ENCODE measurements around the gene IL4I1.

IL4I1 gene

GRCh38 chr19:49869484-49870308 is 27.0 kb downstream of the IL4I1 start:
- in situ Hi-C loops (cut with MboI; ENCODE audit: low pct_unique_long_range_greater_than_20kb, low sequenced_read_pairs, unreplicated experiment): no loop called here
- no peak for TF ChIP-seq CTCF (IDR thresholded peaks at IDR 0.05; ENCODE audit: extremely low read depth, insufficient read depth, missing control alignments)
- peak; percentile 94 for DNase-seq (ENCODE audit: low spot score)

DNA sequence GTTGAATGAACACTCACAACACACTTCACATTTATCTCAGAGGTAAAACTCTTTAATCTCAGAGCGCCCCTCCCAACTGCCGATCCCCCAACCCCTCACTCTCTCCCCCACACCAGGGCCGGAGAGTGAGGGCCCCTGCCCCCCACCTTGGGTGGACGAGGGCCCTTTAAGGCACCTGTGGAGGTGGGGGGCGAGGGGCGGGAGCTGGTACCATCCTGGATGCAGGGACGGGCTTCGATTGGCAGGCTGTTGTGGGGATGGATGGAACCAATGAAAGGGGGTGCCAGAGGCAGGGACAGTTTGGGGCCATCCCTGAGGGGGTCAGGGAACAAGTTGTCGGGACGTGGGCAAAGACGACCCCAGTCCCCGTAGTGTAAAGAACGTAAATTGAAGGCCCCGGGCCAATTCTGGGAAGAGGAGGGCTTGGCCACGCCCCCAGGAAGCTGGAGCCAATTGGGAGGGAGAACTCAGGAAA is 27.6 kb downstream of the IL4I1 start:
- in situ Hi-C loops (cut with MboI; ENCODE audit: low pct_unique_long_range_greater_than_20kb, low sequenced_read_pairs, unreplicated experiment): no loop called here
- TF ChIP-seq CTCF (IDR thresholded peaks at IDR 0.05; ENCODE audit: extremely low read depth, insufficient read depth, missing control alignments): no peak
- DNase-seq (ENCODE audit: low spot score): no peak

DNA sequence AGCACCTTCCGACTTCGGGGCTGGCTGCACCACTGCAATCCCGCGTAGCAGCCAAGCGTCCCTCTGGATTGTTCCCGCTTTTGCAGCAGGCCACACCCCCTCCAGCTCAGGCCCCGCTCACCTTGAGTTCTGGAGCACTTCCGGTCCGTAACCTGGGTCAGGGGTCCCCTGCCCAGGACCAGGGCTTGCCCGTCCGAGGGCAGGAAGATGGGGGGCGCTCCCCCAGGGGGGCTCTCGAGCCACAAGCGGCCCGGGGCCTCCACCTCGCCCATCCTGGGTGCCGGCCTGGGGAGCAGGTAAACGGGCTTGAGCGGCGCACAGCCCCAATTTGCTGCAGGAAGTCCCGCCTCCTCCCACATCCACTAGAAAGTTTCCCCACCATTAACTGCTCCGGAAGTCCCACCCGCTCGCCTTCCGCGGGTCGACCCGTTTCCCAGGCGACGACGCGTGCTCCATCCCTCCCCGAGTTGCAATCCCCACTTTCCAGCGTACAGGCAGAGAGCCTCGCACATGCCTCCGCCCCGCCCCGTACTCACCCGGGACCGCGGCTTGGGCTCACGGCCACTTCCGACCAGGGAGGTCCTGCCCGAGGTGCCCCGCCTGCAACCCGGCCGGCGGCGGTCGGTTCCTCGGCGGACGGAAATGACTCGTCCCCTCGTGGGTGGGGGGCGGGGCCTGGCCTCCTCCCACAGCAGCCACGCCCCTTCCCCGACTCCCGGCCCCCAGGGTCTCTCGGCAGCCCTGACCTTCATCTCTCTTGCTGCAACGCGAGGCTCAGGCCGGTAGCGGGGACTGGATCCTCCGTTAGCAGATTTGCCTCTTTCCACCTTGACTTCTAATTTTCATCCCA is 29.5 kb downstream of the IL4I1 start, which contains the start of gene PNKP:
Gene PNKP (minus strand): TSS at position 644 of the 850 bp plus-strand sequence. CDS start 372 bp downstream, at position 272.
- DNase-seq (ENCODE audit: low spot score): peak; percentile 97
- TF ChIP-seq CTCF (IDR thresholded peaks at IDR 0.05; ENCODE audit: extremely low read depth, insufficient read depth, missing control alignments): no peak
- in situ Hi-C loops (cut with MboI; ENCODE audit: low pct_unique_long_range_greater_than_20kb, low sequenced_read_pairs, unreplicated experiment): no loop called here

- TF ChIP-seq CTCF (IDR thresholded peaks at IDR 0.05; ENCODE audit: extremely low read depth, insufficient read depth, missing control alignments): no peak
- DNase-seq (ENCODE audit: low spot score): no peak
- in situ Hi-C loops (cut with MboI; ENCODE audit: low pct_unique_long_range_greater_than_20kb, low sequenced_read_pairs, unreplicated experiment): no loop called here
These were observed 31.8 kb downstream of the IL4I1 start for GRCh38 chr19:49864890-49865289.

- in situ Hi-C loops (cut with MboI; ENCODE audit: low pct_unique_long_range_greater_than_20kb, low sequenced_read_pairs, unreplicated experiment): no loop called here
- no peak for DNase-seq (ENCODE audit: low spot score)
These were observed 32.8 kb downstream of the IL4I1 start for GRCh38 chr19:49863935-49864320.

More at GRCh38 chr19:49863935-49864320, 32.8 kb downstream of the IL4I1 start:
- TF ChIP-seq CTCF (IDR thresholded peaks at IDR 0.05; ENCODE audit: extremely low read depth, insufficient read depth, missing control alignments): no peak
